ENCODE measurements around the gene OR2T2. TPM values are rescaled to one million over a fixed set of nuclear protein-coding genes. Genes with fewer than 3 reads are reported as not detected.
"Not testable (repeated sequence)": the region's sequence is repeated elsewhere in the genome, so short reads cannot be mapped to it uniquely, and the experiment has no call there.

The OR2T2 gene
- total and polyA plus RNA-seq, 9 of the 15 experiments (the other 6 are each of a cell fraction or from before 2014, with no cell fraction given) = not detected

- H4K20me1 ChIP-seq (replicated peaks; ENCODE audit: control insufficient read depth, insufficient read depth, low read length); H3K79me2 ChIP-seq (ENCODE audit: control insufficient read depth, insufficient read depth, low read length); H3K4me2 ChIP-seq (ENCODE audit: insufficient read depth, low read length); intact Hi-C loops (cut with micrococcal nuclease); BruUV-seq (replicated peaks); H3K36me3 ChIP-seq (ENCODE audit: control insufficient read depth, insufficient read depth, low read length); H3K27ac ChIP-seq (ENCODE audit: extremely low read depth, low read depth, low read length); DNase-seq (ENCODE audit: extremely low read depth in 1 of 4, low spot score in 3 of 4); H3K27me3 ChIP-seq (ENCODE audit: control insufficient read depth in 2 of 2, insufficient read depth in 2 of 2, low read length in 2 of 2); H3K9me1 ChIP-seq (ENCODE audit: control insufficient read depth, insufficient read depth, low read length); POLR2A ChIA-PET; H3K4me1 ChIP-seq (replicated peaks in 1 of 2; ENCODE audit: control insufficient read depth in 2 of 2, insufficient read depth in 2 of 2, low read length in 2 of 2); in situ Hi-C loops (cut with MboI); H2AFZ ChIP-seq (ENCODE audit: low read depth, low read length); H3K4me3 ChIP-seq; H3K9ac ChIP-seq (ENCODE audit: insufficient read depth in 1 of 2, low read depth in 2 of 2, low read length in 2 of 2); FAIRE-seq; H3K9me3 ChIP-seq (replicated peaks; ENCODE audit: control insufficient read depth, insufficient read depth, low read depth, low read length); CTCF ChIA-PET (ENCODE audit: low intra/inter-chr PET ratio); ATAC-seq: not testable (repeated sequence)
- WGBS (ENCODE audit: insufficient coverage, low coverage, missing lambda C conversion rate) = 2% methylated on average over 7 of the region's 7 CpGs
- TF ChIP-seq NFIX (CRISPR knock-in tag; IDR thresholded peaks at IDR 0.05; ENCODE audit: low read depth) = peak; percentile 47; the same call in 1 of the 2 replicates
- TF ChIP-seq NFIC (IDR thresholded peaks at IDR 0.05) = peak; percentile 55; the same call in 1 of the 2 replicates
Measured at GRCh38 chr1:248459117-248459516, 13.7 kb downstream of the OR2T2 start.

GRCh38 chr1:248471154-248471553, 25.7 kb downstream of the OR2T2 start:
- ATAC-seq = no peak
- DNase-seq (ENCODE audit: extremely low read depth in 1 of 4, low spot score in 3 of 4) = no peak
- WGBS (ENCODE audit: insufficient coverage, low coverage, missing lambda C conversion rate) = 2% methylated on average over 4 of the region's 4 CpGs
- Histone ChIP-seq H3K4me3 (no peak overlapping the region), H4K20me1 (replicated peaks; ENCODE audit: control insufficient read depth, insufficient read depth, low read length) (no peaks in the 10 kb centered on the region), H3K36me3 (ENCODE audit: control insufficient read depth, insufficient read depth, low read length) (no peaks in the 10 kb centered on the region), H3K9ac (ENCODE audit: insufficient read depth in 1 of 2, low read depth in 2 of 2, low read length in 2 of 2) (no peak overlapping the region), H3K9me1 (ENCODE audit: control insufficient read depth, insufficient read depth, low read length) (no peaks in the 10 kb centered on the region), H3K79me2 (ENCODE audit: control insufficient read depth, insufficient read depth, low read length) (no peaks in the 10 kb centered on the region), H3K4me1 (replicated peaks in 1 of 2; ENCODE audit: control insufficient read depth in 2 of 2, insufficient read depth in 2 of 2, low read length in 2 of 2) (no peaks in the 10 kb centered on the region), H3K4me2 (ENCODE audit: insufficient read depth, low read length) (no peak overlapping the region), H3K9me3 (replicated peaks; ENCODE audit: control insufficient read depth, insufficient read depth, low read depth, low read length) (no peaks in the 10 kb centered on the region), H3K27me3 (ENCODE audit: control insufficient read depth in 2 of 2, insufficient read depth in 2 of 2, low read length in 2 of 2) (no peaks in the 10 kb centered on the region), H2AFZ (ENCODE audit: low read depth, low read length) (no peak overlapping the region), H3K27ac (ENCODE audit: extremely low read depth, low read depth, low read length) (no peak overlapping the region)
- CTCF ChIA-PET (ENCODE audit: low intra/inter-chr PET ratio) = no interaction called here
- in situ Hi-C loops (cut with MboI) (loop anchor here (5.0 kb wide), 1 partner anchor 101 kb away; the partner anchor contains the start of gene OR2T34), intact Hi-C loops (cut with micrococcal nuclease) (no loop called here)
- POLR2A ChIA-PET = no interaction called here
- no TSS peak for BruUV-seq (replicated peaks)
- no peak for FAIRE-seq
- TF ChIP-seq DDX20 (tag; IDR thresholded peaks at IDR 0.05; ENCODE audit: low read depth) (no peak), NONO (IDR thresholded peaks at IDR 0.05; ENCODE audit: low read depth in 2 of 2, low read length in 1 of 2) (no peak), MAFK (IDR thresholded peaks at IDR 0.05; ENCODE audit: low read length) (peak; percentile 29; the same call in 1 of the 2 replicates), CCAR2 (IDR thresholded peaks at IDR 0.05; ENCODE audit: low read depth, low read length) (no peak), JUNB (CRISPR knock-in tag; conservative IDR thresholded peaks at IDR 0.05) (no peak), CREM (IDR thresholded peaks at IDR 0.05; ENCODE audit: low read depth) (no peak), ARID3A (IDR thresholded peaks at IDR 0.05; ENCODE audit: borderline replicate concordance, low read depth, low read length) (no peak), MAFF (IDR thresholded peaks at IDR 0.05; ENCODE audit: low read length) (peak; percentile 36; the same call in 1 of the 2 replicates), JUND (IDR thresholded peaks at IDR 0.05; ENCODE audit: borderline replicate concordance, low read depth, low read length) (no peak), JUND (tag; IDR thresholded peaks at IDR 0.05; ENCODE audit: borderline replicate concordance, low read depth, low read length) (no peak), SAP30 (IDR thresholded peaks at IDR 0.05; ENCODE audit: borderline replicate concordance, insufficient read depth, low read depth, low read length, poor library complexity, severe bottlenecking) (no peak), TFAP4 (CRISPR knock-in tag; IDR thresholded peaks at IDR 0.05; ENCODE audit: borderline replicate concordance) (no peak), TAF9B (IDR thresholded peaks at IDR 0.05; ENCODE audit: partially characterized antibody) (no peak)

Measured in K562 (cell line).